Measurements from ENCODE around the gene PHF20. TPM values are rescaled to one million over a fixed set of nuclear protein-coding genes. Genes with fewer than 3 reads are reported as not detected.

PHF20 gene
- total RNA-seq, 4 donors from 2014 or later: 13.6 to 33.2 (median 16.6) TPM

DNA sequence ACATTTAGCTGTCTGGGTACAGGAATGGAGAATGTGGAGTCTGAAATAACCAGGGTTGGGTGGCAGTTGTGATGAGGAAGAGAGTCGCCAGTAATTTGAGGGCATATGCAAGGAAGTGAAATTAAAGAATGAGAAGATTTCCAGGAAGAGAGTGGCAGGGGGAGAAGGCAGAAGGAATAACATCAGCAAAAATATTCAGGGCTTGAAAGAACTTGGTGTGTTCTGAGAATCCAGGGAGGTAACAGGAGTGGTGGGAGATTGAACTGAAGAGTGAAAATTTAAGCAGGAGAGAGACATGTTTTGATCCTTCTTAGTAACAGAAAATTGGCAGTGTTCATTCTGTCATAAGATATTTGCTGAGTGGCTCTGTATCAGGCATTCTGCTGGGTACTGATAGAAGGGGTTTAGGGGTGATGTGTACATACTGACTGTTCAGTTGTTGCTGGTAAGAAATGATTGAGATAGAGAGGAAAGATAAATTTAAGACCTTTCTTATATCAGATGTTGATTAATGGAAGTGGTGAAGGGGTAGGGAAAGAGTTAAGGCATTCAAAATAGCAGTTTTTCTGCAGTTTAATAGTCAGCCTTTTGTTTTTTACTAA, 54.7 kb downstream of the PHF20 start:
- DNase-seq: no peak
- peak overlapping the region in 1 of 4 donors; percentile 24 for H3K27ac ChIP-seq
- intact Hi-C loops (cut with DNase I): no loop called here

DNA sequence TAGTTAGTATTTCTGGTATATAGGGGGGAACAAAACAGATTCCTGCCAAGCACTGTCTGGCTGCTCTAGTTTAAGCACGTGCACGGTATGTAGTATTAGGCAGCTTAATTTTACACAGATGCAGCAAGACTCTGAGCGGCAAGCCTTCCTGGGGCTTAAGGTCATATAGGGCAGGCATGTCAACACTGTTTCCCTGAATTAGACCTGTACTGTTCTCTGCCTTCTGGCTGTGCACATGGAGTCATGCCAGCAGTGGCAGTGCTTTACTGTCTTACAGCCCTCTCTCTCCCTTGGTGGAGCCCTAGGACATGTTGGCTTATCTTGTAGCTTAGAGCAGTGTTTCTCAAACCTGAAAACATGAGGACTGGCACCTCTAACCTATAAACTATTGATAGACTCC, 56.6 kb downstream of the PHF20 start:
- 52 to 61% methylated on average over 3 of the region's 3 CpGs for WGBS, 2 donors
- H3K9me3 ChIP-seq: no peaks in the 10 kb centered on the region
- H3K36me3 ChIP-seq: peaks cover 0 to 13% (median 0%) of the 10 kb centered on the region in 3 donors
- peaks cover 4 to 29% (median 10%) of the 10 kb centered on the region in 3 donors for H3K4me1 ChIP-seq
- no peak for DNase-seq
- TF ChIP-seq, protein P1, sequence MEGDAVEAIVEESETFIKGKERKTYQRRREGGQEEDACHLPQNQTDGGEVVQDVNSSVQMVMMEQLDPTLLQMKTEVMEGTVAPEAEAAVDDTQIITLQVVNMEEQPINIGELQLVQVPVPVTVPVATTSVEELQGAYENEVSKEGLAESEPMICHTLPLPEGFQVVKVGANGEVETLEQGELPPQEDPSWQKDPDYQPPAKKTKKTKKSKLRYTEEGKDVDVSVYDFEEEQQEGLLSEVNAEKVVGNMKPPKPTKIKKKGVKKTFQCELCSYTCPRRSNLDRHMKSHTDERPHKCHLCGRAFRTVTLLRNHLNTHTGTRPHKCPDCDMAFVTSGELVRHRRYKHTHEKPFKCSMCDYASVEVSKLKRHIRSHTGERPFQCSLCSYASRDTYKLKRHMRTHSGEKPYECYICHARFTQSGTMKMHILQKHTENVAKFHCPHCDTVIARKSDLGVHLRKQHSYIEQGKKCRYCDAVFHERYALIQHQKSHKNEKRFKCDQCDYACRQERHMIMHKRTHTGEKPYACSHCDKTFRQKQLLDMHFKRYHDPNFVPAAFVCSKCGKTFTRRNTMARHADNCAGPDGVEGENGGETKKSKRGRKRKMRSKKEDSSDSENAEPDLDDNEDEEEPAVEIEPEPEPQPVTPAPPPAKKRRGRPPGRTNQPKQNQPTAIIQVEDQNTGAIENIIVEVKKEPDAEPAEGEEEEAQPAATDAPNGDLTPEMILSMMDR (IDR thresholded peaks at IDR 0.05): no peak
- no peak for TF ChIP-seq POLR2A (IDR thresholded peaks at IDR 0.05)
- intact Hi-C loops (cut with DNase I): no loop called here
- no peak overlapping the region for H3K27ac ChIP-seq
- no peaks in the 10 kb centered on the region for H3K27me3 ChIP-seq
- H3K4me3 ChIP-seq: no peak overlapping the region

More for the DNA sequence above, 54.7 kb downstream of the PHF20 start:
- no peaks in the 10 kb centered on the region for H3K9me3 ChIP-seq
- H3K36me3 ChIP-seq: peaks cover 0 to 14% (median 0%) of the 10 kb centered on the region in 3 donors
- TF ChIP-seq POLR2A (IDR thresholded peaks at IDR 0.05): no peak
- TF ChIP-seq, protein P1 (IDR thresholded peaks at IDR 0.05): no peak
- H3K4me1 ChIP-seq: peaks cover 4 to 29% (median 10%) of the 10 kb centered on the region in 3 donors
- WGBS, 2 donors: 67 to 83% methylated on average over 1 of the region's 1 CpG
- no peaks in the 10 kb centered on the region for H3K27me3 ChIP-seq
- no peak overlapping the region for H3K4me3 ChIP-seq

DNA sequence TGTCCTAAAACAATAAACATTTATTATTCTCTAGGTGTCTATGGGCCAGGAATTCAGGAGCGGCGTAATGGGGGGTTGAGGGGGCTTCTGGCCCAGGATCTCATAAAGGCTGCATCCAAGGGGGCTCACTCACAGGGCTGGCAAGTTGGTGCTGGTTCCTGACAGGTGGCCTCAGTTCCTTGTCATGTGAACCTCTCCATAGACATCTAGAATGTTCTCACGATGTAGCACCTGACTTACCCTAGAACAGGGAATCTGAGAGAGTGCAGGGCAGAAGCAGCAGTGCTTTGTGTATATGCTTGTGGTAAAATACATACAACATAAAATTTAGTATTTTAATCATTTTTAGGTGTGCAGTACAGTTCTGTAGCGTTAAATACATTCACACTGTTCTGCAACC, 57.1 kb downstream of the PHF20 start:
- peaks cover 0 to 9% (median 0%) of the 10 kb centered on the region in 3 donors for H3K36me3 ChIP-seq
- no peaks in the 10 kb centered on the region for H3K27me3 ChIP-seq
- H3K4me3 ChIP-seq: no peak overlapping the region
- no peak overlapping the region for H3K27ac ChIP-seq
- no peak for TF ChIP-seq POLR2A (IDR thresholded peaks at IDR 0.05)
- TF ChIP-seq, protein P1 (IDR thresholded peaks at IDR 0.05): no peak
- no peaks in the 10 kb centered on the region for H3K9me3 ChIP-seq
- DNase-seq: no peak
- H3K4me1 ChIP-seq: peaks cover 4 to 29% (median 10%) of the 10 kb centered on the region in 3 donors
- intact Hi-C loops (cut with DNase I): no loop called here
- WGBS, 2 donors: 75 to 94% methylated on average over 3 to 4 of the region's 4 CpGs

DNA sequence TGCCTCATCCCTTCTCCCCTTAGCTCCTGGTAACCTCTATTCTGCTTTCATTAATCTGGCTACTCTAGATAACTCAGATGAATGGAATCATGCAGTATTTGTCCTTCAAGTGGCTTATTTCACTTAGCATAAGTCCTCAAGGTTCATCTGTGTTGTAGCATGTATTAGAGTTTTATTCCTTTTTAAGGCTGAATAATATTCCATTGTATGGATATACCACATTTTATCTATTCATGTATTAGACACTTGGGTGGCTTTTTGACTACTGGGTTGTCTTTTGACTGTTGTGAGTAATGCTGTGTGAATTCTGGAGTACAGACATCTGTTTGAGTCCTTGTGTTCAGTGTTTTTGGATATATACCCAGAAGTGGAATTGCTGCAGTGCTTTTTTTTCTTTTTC, 58.4 kb downstream of the PHF20 start:
- no peaks in the 10 kb centered on the region for H3K27me3 ChIP-seq
- H3K36me3 ChIP-seq: no peaks in the 10 kb centered on the region
- intact Hi-C loops (cut with DNase I): no loop called here
- TF ChIP-seq POLR2A (IDR thresholded peaks at IDR 0.05): no peak
- TF ChIP-seq, protein P1 (IDR thresholded peaks at IDR 0.05): no peak
- DNase-seq: no peak
- H3K4me3 ChIP-seq: no peak overlapping the region
- H3K9me3 ChIP-seq: no peaks in the 10 kb centered on the region
- no peak overlapping the region for H3K27ac ChIP-seq
- H3K4me1 ChIP-seq: peaks cover 4 to 29% (median 10%) of the 10 kb centered on the region in 3 donors

DNA sequence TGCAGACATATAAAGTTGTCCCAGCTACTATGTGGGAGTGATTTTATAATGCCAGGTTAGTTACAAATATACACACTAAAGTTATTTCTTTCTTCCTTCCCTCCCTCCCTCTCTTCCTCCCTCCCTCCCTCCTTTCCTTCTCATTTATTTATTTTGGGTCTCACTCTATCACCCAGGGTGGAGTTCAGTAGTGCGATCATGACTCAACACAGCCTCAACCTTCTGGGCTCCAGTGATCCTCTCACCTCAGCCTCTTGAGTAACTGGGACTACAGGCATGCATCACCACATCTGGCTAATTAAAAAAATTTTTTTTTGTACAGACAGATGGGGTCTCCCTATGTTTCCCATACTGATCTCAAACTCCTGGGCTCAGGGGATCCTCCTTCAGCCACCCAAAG, 59.2 kb downstream of the PHF20 start:
- H3K4me1 ChIP-seq: peaks cover 4 to 25% (median 10%) of the 10 kb centered on the region in 3 donors
- no peak overlapping the region for H3K27ac ChIP-seq
- H3K9me3 ChIP-seq: no peaks in the 10 kb centered on the region
- no peaks in the 10 kb centered on the region for H3K27me3 ChIP-seq
- TF ChIP-seq, protein P1 (IDR thresholded peaks at IDR 0.05): no peak
- TF ChIP-seq POLR2A (IDR thresholded peaks at IDR 0.05): no peak
- intact Hi-C loops (cut with DNase I): no loop called here
- WGBS, 2 donors: 83 to 89% methylated on average over 1 of the region's 1 CpG
- no peak overlapping the region for H3K4me3 ChIP-seq
- H3K36me3 ChIP-seq: no peaks in the 10 kb centered on the region
- no peak for DNase-seq

Data from esophagus squamous epithelium (tissue), 5 donors.